NCI-H82 treated with DMSO at 0.1 percent for 48 hours (cell line): ENCODE measurements around the gene KIAA1755.

ENCODE experiments used
- DNase-seq: peaks from one replicate; lab custom pipeline; 2025; ENCODE audit not compliant: unreplicated experiment; lab: John Stamatoyannopoulos, UW

The KIAA1755 gene

DNA sequence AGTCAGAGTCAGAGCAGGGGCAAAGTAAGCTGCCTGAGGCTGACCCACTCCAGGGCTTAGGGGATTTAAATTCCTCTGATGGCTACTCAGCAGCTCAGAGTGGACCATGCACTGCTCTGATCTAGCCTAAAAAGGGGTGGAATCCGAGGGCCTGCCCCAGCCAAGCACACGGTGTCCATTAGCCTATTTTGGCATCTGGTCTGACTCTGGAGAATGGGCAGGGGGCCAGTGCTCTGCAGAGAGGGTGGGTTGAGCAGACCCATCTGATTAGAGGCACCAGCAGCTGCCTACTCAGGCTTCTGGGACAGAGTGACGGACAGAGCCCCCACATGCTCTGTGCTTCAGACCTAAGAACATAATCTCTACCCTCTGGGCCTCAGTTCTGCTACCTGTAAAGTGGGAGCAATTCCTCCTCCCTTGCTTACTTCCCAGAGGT lies 69.6 kb downstream of the KIAA1755 start:
- DNase-seq: no peak

DNA sequence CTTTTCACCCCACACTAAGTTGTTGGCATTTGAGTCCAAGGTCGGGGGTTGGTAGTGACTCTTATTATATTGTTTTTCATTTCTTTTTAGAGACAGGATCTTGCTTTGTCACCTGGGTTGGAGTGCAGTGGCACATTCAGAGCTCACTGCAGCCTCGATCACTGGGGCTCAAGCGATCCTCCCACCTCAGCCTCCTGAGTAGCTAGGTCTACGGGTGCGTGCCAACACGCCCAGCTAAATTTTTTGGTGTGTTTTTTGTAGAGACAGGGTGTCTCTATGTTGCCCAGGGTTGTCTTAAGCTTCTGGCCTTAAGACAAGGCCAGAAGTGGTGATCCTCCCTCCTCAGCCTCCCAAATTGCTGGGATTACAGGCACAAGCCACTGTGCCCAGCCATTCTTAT lies 70.4 kb downstream of the KIAA1755 start:
- no peak for DNase-seq

DNA sequence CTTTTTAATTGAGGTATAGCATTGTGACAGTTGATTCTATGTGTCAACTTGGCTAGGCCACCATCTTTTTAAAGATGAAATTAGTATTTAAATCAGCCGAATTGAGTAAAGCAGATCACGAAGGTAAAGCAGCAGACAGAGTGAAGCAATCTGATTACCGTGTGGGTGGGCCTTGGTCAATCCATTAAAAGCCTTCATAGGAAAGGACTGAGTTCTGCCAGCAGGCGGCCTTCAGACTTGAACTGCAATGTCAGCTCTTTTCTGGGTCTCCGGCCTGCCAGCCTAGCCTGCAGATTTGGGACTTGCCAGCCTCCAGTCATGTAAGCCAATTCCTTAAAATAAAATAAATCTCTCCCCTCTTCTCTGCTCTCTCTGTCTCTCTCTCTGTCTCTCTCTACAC lies 73.0 kb downstream of the KIAA1755 start:
- peak; percentile 71 for DNase-seq

DNA sequence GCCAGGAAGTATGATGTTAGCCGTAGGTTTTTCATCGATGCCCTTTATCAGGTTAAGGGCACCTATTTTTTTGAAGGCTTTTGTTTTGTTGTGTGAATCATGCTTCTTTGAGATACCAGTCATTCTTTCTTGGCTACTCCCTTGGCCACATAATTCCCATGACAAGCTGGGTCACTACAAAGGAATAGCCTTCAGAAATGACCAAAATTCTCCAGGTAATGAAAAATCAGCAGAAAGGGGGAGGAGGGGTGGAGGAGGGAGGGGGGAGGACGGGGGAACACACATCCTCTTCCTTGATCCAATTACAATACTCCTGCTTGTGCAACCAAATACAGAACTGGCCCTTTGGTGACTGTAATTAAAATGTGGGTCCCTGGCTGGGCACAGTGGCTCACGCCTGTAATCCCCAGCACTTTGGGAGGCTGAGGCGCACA lies 73.7 kb downstream of the KIAA1755 start:
- peak; percentile 57 for DNase-seq

DNA sequence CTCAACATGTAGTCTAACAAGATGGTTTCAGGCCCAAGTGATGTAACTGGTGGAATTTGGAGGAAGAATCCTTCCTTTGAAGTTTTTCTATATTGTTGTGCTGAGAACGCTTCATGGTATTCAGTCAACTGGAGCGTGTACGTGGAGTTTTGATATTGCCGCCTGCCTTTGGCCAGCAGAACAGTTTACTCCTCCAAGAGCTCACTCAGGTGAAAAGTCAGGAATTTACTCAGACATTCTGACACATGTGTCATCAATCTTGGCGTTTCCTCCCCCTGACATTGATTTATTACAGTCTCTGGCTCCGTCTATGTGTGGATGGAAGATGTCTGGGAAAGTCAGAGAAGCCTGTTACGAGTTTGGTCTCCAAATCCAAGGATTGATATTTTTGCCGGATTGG lies 76.4 kb downstream of the KIAA1755 start:
- no peak for DNase-seq

DNA sequence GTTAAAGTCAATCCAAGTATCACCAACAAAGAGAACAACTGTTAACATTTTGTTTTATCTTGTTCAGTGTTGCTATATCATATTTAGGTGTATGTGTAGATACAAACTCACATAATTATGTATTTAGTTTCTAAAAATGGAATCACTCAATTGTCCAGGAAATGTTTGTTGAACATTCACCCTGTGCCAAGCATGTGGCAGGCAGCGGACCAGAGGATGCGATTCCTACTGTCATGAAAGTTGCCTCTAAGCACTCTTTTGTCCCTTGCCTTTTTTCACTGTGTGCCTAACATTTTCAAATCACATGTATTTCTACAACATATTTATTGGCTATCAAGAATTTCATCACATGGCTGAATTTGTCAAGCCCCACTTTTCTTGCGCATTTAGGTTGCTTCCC lies 78.6 kb downstream of the KIAA1755 start:
- no peak for DNase-seq

DNA sequence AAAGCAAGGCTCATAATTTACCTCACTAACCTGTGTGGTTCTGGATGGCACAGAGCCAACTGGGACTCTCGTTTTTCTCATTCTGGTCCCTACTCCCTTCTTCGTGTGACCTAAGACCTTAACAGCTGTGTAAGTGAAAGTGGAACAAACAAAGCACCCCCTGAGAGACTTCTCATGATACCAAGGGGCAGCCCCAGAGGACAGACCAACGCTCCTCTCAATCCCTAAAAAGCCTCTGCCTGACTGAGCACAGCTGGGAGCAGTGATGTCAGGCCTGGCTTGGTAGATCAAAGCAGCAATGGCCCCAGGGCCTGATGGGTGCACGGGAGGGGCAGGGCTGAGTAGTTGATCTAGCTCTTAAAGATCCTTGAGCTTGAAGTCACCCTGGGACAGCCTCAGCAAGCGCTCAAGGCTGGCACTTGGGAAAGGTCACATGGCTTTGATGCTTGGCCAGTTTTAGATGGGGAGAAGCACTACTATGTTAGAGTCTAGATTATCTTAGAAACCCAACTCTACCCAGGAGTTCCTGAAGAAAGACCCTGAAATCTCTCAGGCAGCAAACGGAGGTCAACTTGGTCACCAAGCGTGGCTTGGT lies 79.2 kb downstream of the KIAA1755 start:
- DNase-seq: no peak

DNA sequence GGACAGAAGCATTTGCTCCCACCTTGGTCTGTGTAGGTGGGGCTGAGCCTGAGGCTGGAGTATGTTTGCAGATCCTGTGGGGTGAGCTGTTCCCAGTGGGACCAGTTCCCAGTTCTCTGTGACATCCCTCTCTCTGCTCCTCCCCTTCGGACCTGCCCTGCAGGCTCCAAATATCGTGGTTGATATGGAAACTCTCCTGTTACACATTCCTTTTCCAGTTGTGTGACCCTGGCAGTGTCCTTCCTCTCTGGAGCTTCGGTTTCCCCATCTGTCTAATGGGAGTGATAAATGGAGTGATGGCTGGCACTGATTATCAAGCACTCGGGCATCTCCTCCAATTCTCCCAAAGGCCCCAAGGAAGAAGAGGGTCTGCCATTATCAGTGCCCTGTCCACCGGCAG lies 79.8 kb downstream of the KIAA1755 start:
- no peak for DNase-seq

DNA sequence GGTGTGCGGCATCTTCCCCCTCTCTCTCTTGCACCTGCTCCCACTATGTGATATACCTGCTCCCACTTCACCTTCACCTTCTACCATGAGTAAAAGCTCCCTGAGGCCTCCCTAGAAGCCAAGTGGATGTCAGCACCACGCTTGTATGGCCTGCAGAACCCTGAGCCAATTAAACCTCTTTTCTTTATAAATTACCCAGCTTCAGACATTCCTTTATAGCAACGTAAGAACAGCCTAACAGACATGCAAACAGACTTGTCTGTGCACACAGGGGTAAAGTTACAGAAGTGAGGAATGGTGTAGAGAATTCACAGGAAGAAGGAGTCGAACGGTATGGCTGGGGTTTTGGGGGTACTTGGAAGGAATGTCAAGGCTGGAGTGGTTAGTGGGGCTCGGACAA lies 80.7 kb downstream of the KIAA1755 start:
- no peak for DNase-seq

DNA sequence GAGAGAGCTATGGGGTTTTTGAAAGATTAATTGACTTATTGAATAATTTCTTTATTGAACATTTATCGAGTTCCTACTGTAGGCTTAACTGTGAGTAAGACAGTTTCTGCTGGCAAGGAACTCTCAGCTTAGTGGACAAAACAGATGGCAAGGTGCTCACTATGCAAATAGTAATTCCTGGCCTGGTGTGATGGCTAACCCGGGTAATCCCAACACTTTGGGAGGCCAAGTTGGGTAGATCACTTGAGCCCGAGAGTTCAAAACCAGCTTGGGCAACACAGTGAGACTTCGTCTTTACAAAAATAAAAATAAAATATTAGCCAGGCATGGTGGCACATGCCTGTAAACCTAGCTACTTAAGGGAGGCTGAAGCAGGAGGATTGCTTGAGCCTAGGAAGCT lies 82.0 kb downstream of the KIAA1755 start:
- DNase-seq: peak; percentile 46

DNA sequence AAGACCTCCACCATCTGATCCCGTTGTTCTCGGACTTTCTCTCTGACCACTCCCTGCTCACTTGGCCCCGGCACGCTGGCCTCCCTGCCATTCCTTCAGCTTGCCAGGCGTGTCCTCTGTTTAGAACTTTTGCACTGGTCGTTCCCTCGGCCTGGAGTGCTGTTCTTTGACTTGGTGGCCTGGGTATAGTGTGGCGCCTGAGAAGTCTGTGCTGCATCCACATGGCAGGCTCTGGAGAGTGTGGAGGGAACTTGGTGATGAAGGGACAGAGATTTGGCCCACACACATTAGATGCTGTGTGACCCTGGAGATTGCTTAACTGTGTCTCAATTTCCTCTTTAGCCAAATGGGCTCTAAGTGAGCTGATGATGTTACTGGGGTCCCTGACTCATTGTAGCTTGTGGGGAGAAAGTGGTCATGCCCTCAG lies 82.5 kb downstream of the KIAA1755 start:
- no peak for DNase-seq

DNA sequence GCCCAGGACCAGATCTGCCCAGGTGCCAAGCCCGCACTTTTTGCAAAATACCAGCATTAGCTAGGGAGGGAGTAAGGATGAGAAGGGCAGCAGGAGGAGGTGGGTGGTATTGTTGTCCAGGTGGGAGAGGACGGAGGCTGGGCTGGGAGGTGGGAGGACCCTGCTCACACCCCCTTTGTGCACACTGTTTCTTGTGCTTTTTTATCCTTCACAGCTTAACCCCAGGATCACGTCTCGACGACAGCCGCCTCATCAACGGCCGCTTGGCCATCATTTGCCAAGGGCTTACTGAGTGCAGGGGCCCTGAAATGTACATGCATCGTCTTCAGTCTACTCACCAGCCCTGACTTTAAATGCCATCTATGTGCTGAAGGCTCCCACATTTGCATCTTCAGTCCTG lies 83.3 kb downstream of the KIAA1755 start:
- no peak for DNase-seq

DNA sequence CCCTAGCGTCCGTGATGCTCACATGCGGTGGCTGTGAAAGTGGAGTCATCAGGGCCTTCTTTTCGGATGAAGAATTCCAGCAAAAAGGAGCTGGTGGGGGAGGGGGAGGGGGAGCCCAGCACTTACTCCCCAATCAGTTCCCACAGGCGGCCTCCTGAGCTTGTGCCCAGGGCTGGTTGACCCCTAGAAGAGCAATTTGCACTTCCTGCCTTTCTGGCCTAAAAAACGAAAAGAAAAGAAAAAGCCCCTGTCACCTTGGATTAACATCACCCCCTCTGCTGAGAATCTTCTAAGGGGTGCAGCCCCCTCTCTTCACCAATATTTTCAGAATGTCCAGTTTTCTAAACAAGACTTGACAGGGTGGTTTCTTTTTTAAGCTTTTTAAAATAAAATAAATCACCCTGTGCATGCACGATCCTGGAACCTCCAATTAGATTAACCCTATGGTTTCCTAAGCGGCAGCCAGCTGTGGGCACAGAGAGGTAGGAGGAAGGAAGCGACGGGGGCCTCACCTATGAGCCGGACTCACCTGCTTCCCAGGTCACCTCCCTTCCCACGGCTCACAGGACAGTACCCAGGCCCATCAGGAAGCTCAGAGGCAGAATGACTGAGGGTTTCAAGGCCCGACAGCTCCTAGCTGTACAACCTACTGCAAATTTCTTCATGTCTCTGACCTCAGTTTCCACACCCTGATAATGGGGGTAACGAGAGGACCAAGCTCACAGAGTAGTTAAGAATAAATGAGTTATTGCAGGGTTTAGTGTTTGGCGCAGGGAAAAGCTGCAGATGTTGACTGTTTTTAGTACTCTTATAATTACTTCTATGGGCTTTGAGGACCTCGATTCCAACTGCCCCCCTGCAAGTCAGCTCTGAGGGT lies 85.0 kb downstream of the KIAA1755 start:
- peak; percentile 36 for DNase-seq

DNA sequence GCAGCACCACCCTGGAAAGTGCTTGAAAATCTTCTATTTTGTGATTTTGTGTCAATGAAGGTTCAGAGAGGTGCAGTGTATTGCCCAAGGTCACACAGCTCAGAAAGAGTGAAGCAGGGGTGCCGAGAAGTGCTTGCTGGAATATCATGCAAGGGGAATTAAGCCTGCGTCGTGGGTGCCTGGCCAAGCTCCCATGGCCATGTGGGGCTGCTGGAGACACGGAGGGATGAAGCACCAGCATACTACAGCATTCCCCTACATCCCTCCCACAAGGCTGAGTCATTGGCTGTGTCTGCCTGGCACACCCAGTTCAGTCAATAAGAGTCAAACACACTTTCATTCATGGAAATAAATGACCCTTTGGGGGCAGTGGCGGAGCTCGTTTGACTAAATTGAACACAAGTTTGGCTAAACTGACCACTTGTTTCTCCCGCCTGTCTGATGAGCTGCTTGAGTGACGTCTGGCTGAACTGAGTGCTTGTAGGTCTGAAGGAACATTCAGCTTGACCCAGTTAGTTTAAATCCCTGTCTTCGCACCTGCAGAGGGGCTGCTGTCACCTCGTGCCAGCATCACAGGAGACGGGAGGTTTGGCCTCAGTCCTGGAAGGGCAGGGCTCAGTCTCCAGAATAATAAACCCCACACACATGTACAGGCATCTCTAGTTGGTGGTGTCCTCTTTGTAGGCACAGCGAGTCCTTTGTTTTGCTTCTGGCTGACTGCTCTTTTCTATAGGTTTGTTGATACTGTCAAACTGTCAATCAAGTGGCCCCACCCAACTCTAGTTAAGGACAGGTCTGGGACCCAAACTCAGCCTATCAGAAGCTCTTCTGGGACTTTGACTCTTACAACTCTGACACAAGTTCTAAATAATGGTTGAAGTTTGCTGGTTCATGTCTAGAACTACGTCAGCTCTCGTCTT lies 87.0 kb downstream of the KIAA1755 start:
- no peak for DNase-seq

DNA sequence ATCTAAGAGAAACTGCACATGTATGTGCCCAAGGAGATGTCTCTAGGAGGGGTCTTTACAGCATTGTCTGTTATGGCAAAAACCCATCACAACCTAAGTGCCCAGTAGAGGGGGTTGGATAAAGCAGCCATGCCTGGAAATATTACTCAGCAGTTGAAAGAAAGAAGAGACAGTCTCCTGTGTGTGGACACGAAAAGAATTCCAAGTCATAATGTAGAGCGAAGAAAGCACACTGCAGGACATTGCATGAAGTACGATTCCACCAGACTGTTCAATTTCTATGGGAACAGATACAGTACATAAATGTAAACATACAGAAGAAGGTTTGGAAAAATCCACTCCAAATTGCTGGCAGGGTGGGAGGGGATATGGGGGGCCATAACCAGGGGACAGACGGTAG lies 88.1 kb downstream of the KIAA1755 start:
- no peak for DNase-seq

DNA sequence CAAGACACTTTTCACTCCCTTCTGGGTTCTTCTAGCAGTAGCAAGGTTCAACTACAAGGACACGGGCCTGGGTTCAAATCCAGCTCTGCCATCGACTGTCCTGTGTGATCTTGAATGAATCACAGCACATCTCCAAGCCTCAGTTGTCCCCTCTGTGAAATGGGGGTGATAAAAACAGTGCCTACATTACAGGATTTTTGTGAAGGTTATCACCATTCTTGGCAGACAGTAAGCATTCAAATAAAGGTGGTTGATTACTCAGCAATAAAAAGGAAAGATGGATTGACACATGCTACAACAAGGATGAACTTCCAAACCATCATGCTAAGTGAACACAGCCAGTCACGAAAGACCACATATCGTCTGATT lies 88.9 kb downstream of the KIAA1755 start:
- DNase-seq: no peak

DNA sequence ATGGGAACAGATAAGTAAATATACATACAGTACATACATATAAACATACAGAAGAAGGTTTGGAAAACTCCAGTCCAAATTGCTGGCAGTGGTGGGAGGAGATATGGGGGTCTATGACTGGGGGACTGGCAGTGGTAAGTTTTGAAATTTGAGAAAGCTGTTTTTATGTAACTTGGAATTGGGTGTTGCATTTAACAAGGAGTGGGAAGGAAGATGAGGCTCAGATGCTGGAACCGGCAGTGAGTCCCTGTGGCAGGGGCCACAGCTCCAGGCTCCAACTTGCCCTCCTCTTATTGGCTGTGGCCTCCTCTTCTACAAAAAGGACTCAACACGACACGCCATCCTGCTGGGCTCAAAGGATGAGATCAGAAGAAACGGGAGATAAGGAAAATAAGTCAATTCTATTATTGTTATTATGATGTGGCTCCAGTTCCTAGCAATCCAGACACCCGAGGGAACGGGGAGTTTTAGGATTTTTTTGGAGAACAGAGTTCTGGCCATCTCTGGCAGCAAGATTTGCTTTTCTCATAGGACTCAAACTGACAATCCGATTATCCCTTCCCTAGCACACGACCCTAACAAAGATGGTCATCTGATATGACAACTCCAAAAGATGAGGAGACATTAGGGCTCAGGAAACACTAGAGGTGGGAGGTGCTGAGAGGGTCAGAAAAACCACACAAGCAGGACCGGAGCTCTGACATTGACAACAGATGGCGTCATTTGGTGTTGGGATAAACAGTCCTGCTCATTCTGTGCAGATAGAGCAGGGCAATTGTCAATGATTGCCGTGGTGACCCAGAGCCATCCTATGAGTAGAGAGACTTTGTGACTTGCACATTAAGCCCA lies 89.5 kb downstream of the KIAA1755 start:
- peak; percentile 77 for DNase-seq

DNA sequence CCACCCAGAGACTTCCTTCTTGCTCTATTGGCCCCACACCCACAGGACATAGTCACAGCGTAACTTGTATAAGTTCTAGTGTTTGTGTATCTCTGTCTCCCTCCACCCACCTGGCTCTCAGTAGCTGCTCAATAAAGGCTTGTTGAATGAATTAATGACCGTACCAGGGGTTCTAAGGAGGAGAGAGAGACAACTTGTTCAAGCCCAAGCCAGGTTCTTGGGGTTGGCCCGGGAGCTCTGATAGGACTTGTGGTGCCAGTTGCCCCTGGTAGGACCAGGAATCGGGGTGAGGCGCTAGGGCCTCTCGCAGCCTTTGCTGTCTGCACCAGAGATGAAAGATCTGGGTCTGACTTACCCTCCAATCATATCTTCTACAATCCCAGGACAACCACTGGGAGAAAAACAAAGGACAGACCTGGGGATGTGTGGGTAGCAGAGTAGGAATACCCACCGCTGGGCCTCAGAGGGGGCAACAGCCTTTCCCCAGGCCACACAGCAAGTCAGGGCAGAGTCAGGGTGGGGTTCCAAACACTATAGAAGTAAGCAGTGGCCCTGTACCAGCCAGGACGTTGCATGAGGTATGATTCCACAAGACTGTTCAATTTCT lies 90.2 kb downstream of the KIAA1755 start:
- DNase-seq: no peak

DNA sequence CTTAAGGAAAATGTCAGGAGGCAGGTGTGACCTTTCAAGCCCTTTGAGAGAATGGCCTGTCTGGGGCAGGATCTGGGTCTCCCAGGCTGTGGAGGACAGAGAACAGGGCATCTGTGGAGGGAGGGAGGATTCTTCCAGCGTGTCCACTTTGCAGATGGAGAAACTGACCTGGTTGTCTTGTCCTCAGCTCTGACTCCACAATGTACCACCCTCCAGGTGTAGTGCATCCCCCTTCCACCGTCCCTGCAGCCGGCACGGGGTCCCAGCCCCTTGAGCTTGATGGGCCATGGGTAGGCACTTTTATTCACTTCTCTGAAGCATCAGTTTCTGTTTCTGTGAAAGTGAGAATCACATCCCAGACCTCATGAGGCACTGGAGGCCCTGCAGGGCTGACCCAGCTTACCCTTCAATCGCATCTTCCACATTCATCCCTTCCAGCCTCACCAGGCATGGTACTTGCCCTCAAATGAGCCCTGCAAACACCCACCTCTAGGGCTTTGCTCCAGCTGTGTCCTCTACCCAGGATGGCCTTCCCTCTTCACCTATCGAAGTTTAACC lies 90.8 kb downstream of the KIAA1755 start:
- no peak for DNase-seq
